H1 (cell line): ENCODE measurements around the gene DOCK6. TPM values are rescaled to one million over a fixed set of nuclear protein-coding genes. Genes with fewer than 3 reads are reported as not detected.

Experiments
- CTCF ChIA-PET: fragments of 300-600 bp; sonication (Branson Sonifier 250); formaldehyde crosslinking; loops from one replicate; lab custom pipeline; 2021; ENCODE audit not compliant: partially characterized antibody; lab: Charles Lee
- POLR2A ChIA-PET: fragments of 300-600 bp; sonication (Branson Sonifier 250); formaldehyde crosslinking; loops from one replicate; lab custom pipeline; 2021; ENCODE audit warnings: inconsistent platforms; ENCODE audit not compliant: partially characterized antibody; lab: Charles Lee
- DNase-seq, 2 experiments: peaks; one replicate each; pipeline versions ENCODE4 v3.0.0 to v3.0.0-alpha.2; 2010 to 2022; ENCODE audit warnings: low spot score in 2 of 2, low read depth in 1 of 2, mixed read lengths in 1 of 2
- FAIRE-seq: peaks from 2 replicates; lab custom pipeline; 2011; peaks lifted over from hg19 to GRCh38; lab: Jason Lieb, UNC
- H2AFZ ChIP-seq: 2 replicates; pipeline ENCODE4 v1.8.1; 2012; ENCODE audit warnings: low read length, inconsistent platforms
- H2AK5ac ChIP-seq: 2 replicates; pipeline ENCODE4 v1.6.1; 2013; ENCODE audit warnings: low read depth, low read length
- H2BK120ac ChIP-seq: replicated peaks from 2 replicates; pipeline ENCODE3; 2013; ENCODE audit warnings: low read depth, low read length, inconsistent platforms
- H2BK12ac ChIP-seq: 2 replicates; pipeline ENCODE4 v1.6.1; 2013; ENCODE audit warnings: low read depth, low read length
- H2BK15ac ChIP-seq: 2 replicates; pipeline ENCODE4 v1.6.1; 2013; ENCODE audit warnings: low read length
- H2BK20ac ChIP-seq: 2 replicates; pipeline ENCODE4 v1.6.1; 2013; ENCODE audit warnings: low read length
- H2BK5ac ChIP-seq: 2 replicates; pipeline ENCODE4 v1.6.1; 2013; ENCODE audit warnings: low read depth, low read length
- H3K14ac ChIP-seq: 2 replicates; pipeline ENCODE4 v1.6.1; 2013; ENCODE audit warnings: inconsistent platforms; ENCODE audit not compliant: insufficient read length
- H3K18ac ChIP-seq: 2 replicates; pipeline ENCODE4 v1.6.1; 2013; ENCODE audit warnings: low read length; ENCODE audit errors: extremely low read depth
- H3K23ac ChIP-seq: 2 replicates; pipeline ENCODE4 v1.6.1; 2013; ENCODE audit warnings: inconsistent platforms; ENCODE audit not compliant: insufficient read length
- H3K23me2 ChIP-seq: 2 replicates; pipeline ENCODE4 v1.6.1; 2013; ENCODE audit warnings: low read depth, low read length
- H3K27ac ChIP-seq: 2 replicates; pipeline ENCODE4 v1.6.1; 2011; ENCODE audit warnings: low read depth, low read length, inconsistent platforms
- H3K27me3 ChIP-seq, 4 experiments: replicated peaks in 1 of 4; 1 replicate in 1 of 4; 2 replicates in 3 of 4; pipeline versions ENCODE4 v1.6.1 to v1.8.1; 2011 to 2013; ENCODE audit warnings: low read length in 3 of 4, mild to moderate bottlenecking in 3 of 4, inconsistent platforms in 2 of 4, mixed read lengths in 2 of 4, moderate library complexity in 1 of 4; ENCODE audit not compliant: control insufficient read depth in 3 of 4, insufficient read depth in 3 of 4; ENCODE audit errors: extremely low read depth in 1 of 4
- H3K36me3 ChIP-seq, 4 experiments: 2 replicates each; pipeline versions ENCODE4 v1.6.1 to v1.8.1; 2011 to 2013; ENCODE audit warnings: mild to moderate bottlenecking in 4 of 4, low read length in 3 of 4, moderate library complexity in 2 of 4, control low read depth in 1 of 4, inconsistent platforms in 1 of 4; ENCODE audit not compliant: insufficient read depth in 4 of 4, control insufficient read depth in 2 of 4
- H3K4ac ChIP-seq: replicated peaks from 2 replicates; pipeline ENCODE3; 2013; ENCODE audit warnings: low read length, low read depth, mixed read lengths, inconsistent platforms; ENCODE audit not compliant: insufficient read length
- H3K4me1 ChIP-seq, 4 experiments: replicated peaks in 1 of 4; 1 replicate in 1 of 4; 2 replicates in 3 of 4; pipeline versions ENCODE4 v1.6.1 to v1.8.1; 2011 to 2013; ENCODE audit warnings: low read length in 3 of 4, inconsistent platforms in 2 of 4, mixed read lengths in 1 of 4; ENCODE audit not compliant: insufficient read depth in 4 of 4, control insufficient read depth in 3 of 4
- H3K4me2 ChIP-seq, 2 experiments: 2 replicates each; pipeline versions ENCODE4 v1.6.1 to v1.8.1; 2011 to 2013; ENCODE audit warnings: low read depth in 2 of 2, low read length in 2 of 2, control low read depth in 1 of 2, inconsistent platforms in 1 of 2, mild to moderate bottlenecking in 1 of 2; ENCODE audit not compliant: insufficient read depth in 1 of 2
- H3K4me3 ChIP-seq, 4 experiments: fragments of 200-600, 300-600 bp in 1 of 4; sonication (generic), shearing (Covaris generic), sonication (Bioruptor Twin) in 1 of 4; 2 replicates each; pipeline versions ENCODE4 v1.5.1 to v1.8.1; 2011 to 2016; ENCODE audit warnings: low read length in 4 of 4, low read depth in 3 of 4, control low read depth in 2 of 4, inconsistent platforms in 2 of 4, mild to moderate bottlenecking in 2 of 4, mixed read lengths in 1 of 4, moderate library complexity in 1 of 4; ENCODE audit not compliant: insufficient read depth in 2 of 4; ENCODE audit errors: extremely low read depth in 1 of 4
- H3K56ac ChIP-seq: replicated peaks from 2 replicates; pipeline ENCODE3; 2013; ENCODE audit warnings: low read depth, mild to moderate bottlenecking, mixed read lengths, low read length, inconsistent platforms; ENCODE audit not compliant: insufficient read length
- H3K79me1 ChIP-seq: 2 replicates; pipeline ENCODE4 v1.6.1; 2013; ENCODE audit warnings: low read depth, low read length, control low read depth
- H3K79me2 ChIP-seq, 2 experiments: 2 replicates each; pipeline versions ENCODE4 v1.6.1 to v1.8.1; 2012 to 2013; ENCODE audit warnings: low read length in 2 of 2, mild to moderate bottlenecking in 2 of 2, inconsistent platforms in 1 of 2; ENCODE audit not compliant: insufficient read depth in 2 of 2, control insufficient read depth in 1 of 2
- H3K9ac ChIP-seq, 4 experiments: replicated peaks in 1 of 4; 1 replicate in 1 of 4; 2 replicates in 3 of 4; pipeline versions ENCODE4 v1.6.1 to v1.8.1; 2011 to 2013; ENCODE audit warnings: low read depth in 3 of 4, low read length in 3 of 4, control low read depth in 2 of 4, mild to moderate bottlenecking in 2 of 4, moderate library complexity in 2 of 4, inconsistent platforms in 1 of 4; ENCODE audit errors: extremely low read depth in 1 of 4
- H3K9me3 ChIP-seq, 2 experiments: 2 replicates each; pipeline versions ENCODE4 v1.6.1 to v1.8.1; 2012 to 2013; ENCODE audit warnings: mild to moderate bottlenecking in 2 of 2, moderate library complexity in 2 of 2, control low read depth in 1 of 2, inconsistent platforms in 1 of 2, low read depth in 1 of 2, low read length in 1 of 2, mixed read lengths in 1 of 2; ENCODE audit not compliant: insufficient read depth in 2 of 2
- H4K20me1 ChIP-seq, 2 experiments: replicated peaks in 1 of 2; 2 replicates each; pipeline versions ENCODE3 to v1.8.1; 2011 to 2013; ENCODE audit warnings: inconsistent platforms in 2 of 2, low read length in 2 of 2, mild to moderate bottlenecking in 1 of 2; ENCODE audit not compliant: insufficient read depth in 2 of 2, control insufficient read depth in 1 of 2
- H4K5ac ChIP-seq: 2 replicates; pipeline ENCODE4 v1.6.1; 2013; ENCODE audit warnings: low read length, low read depth, mixed read lengths, inconsistent platforms; ENCODE audit not compliant: insufficient read length
- H4K8ac ChIP-seq: 2 replicates; pipeline ENCODE4 v1.8.0; 2013; ENCODE audit warnings: mild to moderate bottlenecking, moderate library complexity, low read length, inconsistent platforms; ENCODE audit not compliant: insufficient read depth; ENCODE audit errors: extremely low read depth
- H4K91ac ChIP-seq: replicated peaks from 2 replicates; pipeline ENCODE3; 2013; ENCODE audit warnings: low read length, mixed read lengths, inconsistent platforms; ENCODE audit not compliant: insufficient read length
- BRCA1 ChIP-seq: IDR thresholded peaks from 2 replicates; pipeline ENCODE4 v1.6.1; 2012; ENCODE audit warnings: low read depth, low read length, improper control_type of control experiment
- CHD1 ChIP-seq: IDR thresholded peaks from 2 replicates; pipeline ENCODE4 v1.6.1; 2012; ENCODE audit warnings: low read depth, low read length, improper control_type of control experiment
- CHD2 ChIP-seq: IDR thresholded peaks from 2 replicates; pipeline ENCODE4 v1.6.1; 2012; ENCODE audit warnings: low read length, improper control_type of control experiment
- CTBP2 ChIP-seq: IDR thresholded peaks from 2 replicates; pipeline ENCODE4 v1.7.0; 2011; ENCODE audit warnings: borderline replicate concordance, mild to moderate bottlenecking, moderate library complexity, mixed read lengths, low read length; ENCODE audit not compliant: insufficient read depth, insufficient read length
- NANOG ChIP-seq: IDR thresholded peaks from 2 replicates; pipeline ENCODE4 v1.6.1; 2011; ENCODE audit warnings: low read length, low read depth, mild to moderate bottlenecking, inconsistent platforms; ENCODE audit not compliant: insufficient read depth, poor library complexity, severe bottlenecking
- RFX5 ChIP-seq: IDR thresholded peaks from 2 replicates; pipeline ENCODE4 v1.6.1; 2011; ENCODE audit warnings: low read depth, low read length, improper control_type of control experiment, borderline replicate concordance
- RXRA ChIP-seq: IDR thresholded peaks from 2 replicates; pipeline ENCODE4 v1.6.1; 2011; ENCODE audit warnings: low read depth, mild to moderate bottlenecking, low read length, moderate library complexity; ENCODE audit not compliant: insufficient read depth
- SIRT6 ChIP-seq: IDR thresholded peaks from one replicate; pipeline ENCODE4 v1.7.1; 2012; ENCODE audit warnings: low read length, inconsistent platforms
- WGBS, 2 experiments: shearing (Covaris generic) in 1 of 2; methylation state at CpG; one replicate each; pipeline versions ENCODE4 v1.1.6 to v1.1.7; 2013 to 2015; ENCODE audit warnings: low lambda C conversion rate in 2 of 2, mixed read lengths in 2 of 2, inconsistent platforms in 1 of 2, low coverage in 1 of 2, missing lambda C conversion rate in 1 of 2; ENCODE audit not compliant: insufficient replicate concordance in 2 of 2, insufficient coverage in 1 of 2, insufficient read length in 1 of 2; ENCODE audit errors: extremely low coverage in 1 of 2, missing lambda C conversion rate in 1 of 2; 5-methylcytosine and 5-hydroxymethylcytosine counted together
- polyA plus RNA-seq, 7 experiments: library from polyadenylated mRNA; depleted of rRNA in 3 of 7; stranded (reverse) in 5 of 7; unstranded in 2 of 7; fragments of >200 nt in 5 of 7; fragments of 200-250 nt in 2 of 7; gene quantifications; 1 replicate in 5 of 7; 2 replicates in 1 of 7; 4 replicates in 1 of 7; pipeline versions ENCODE4 v1.2.1 to v1.2.3, GENCODE V29; 2011 to 2013; ENCODE audit warnings: missing spikeins in 2 of 7, mixed read lengths in 2 of 7
- total RNA-seq: library from RNA; stranded (reverse); fragmentation: NEBNext Ultra II Directional; extraction: Animal tissue kit (Norgen Biotek cat#: 25700); gene quantifications from 2 replicates; pipeline ENCODE4 v1.2.1, GENCODE V29; 2021

Gene DOCK6
- total and polyA plus RNA-seq, 2 of the 8 experiments (the other 6 are each of a cell fraction or from before 2014, with no cell fraction given) = 25.5 to 54.7 TPM

DNA sequence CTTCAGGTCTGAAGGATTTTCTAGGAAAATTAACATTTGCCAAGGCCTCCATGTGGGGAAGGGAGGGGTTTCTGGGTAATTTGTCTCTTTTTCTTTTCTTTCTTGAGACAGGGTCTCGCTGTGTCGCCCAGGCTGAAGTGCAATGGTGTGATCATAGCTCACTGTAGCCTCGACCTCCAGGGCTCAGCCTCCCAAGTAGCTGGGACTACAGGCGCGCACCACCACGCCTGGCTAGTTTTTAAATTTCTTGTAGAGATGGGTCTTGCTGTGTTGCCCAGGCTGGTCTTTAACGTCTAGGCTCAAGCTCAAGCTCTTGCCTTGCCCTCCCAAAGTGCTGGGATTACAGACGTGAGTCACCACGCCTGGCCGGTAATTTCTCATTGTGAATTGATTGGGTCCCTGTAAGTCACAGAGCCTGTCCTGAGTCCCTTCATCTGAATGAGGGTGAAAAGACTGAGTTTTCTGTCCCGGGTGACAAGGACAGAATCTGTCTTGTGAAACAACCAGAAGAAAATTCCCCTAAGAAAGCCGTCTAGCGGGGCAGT lies 96.8 kb downstream of the DOCK6 start:
- Histone ChIP-seq H3K4me2 (no peak overlapping the region), H3K36me3 (peaks cover 0 to 10% (median 8%) of the 10 kb centered on the region in 4 experiments; a peak in 7 of 8 replicates)
- CTCF ChIA-PET = interaction anchor here (1.0 to 1.4 kb wide), 3 partner anchors 9 to 41 kb away, joined by 3 to 5 read pairs (median 4); partner anchors contain the start of gene SPC24
- no peak for TF ChIP-seq RXRA
- TF ChIP-seq CHD1 = no peak
- no peak for TF ChIP-seq CTBP2
- TF ChIP-seq RFX5 = no peak
- no peak for TF ChIP-seq CHD2
- TF ChIP-seq NANOG = no peak
- no peak for TF ChIP-seq BRCA1
- TF ChIP-seq SIRT6 = no peak
- TF ChIP-seq, all 59 proteins: peak for 0
- peaks cover 0 to 3% of the 10 kb centered on the region in 2 experiments for H4K20me1 ChIP-seq
- FAIRE-seq = no peak
- no peaks in the 10 kb centered on the region for H3K23me2 ChIP-seq
- POLR2A ChIA-PET = interaction anchor here (1.3 kb wide), 1 partner anchor 39 kb away, joined by 4 read pairs; no protein-coding TSS in a partner anchor
- no peak overlapping the region for H2AK5ac ChIP-seq
- H2AFZ ChIP-seq = no peak overlapping the region
- H2BK120ac ChIP-seq = no peak overlapping the region
- no peak overlapping the region for H2BK15ac ChIP-seq
- no peak overlapping the region for H3K4me3 ChIP-seq
- no peak overlapping the region for H2BK12ac ChIP-seq
- H4K8ac ChIP-seq = no peak overlapping the region
- no peak overlapping the region for H2BK5ac ChIP-seq
- no peak overlapping the region for H3K56ac ChIP-seq
- H3K4me1 ChIP-seq = no peaks in the 10 kb centered on the region
- H3K27ac ChIP-seq = no peak overlapping the region
- H4K5ac ChIP-seq = no peak overlapping the region
- no peak overlapping the region for H2BK20ac ChIP-seq
- no peaks in the 10 kb centered on the region for H3K79me2 ChIP-seq
- DNase-seq = no peak
- H3K14ac ChIP-seq = no peak overlapping the region
- no peak overlapping the region for H4K91ac ChIP-seq
- H3K23ac ChIP-seq = no peak overlapping the region
- WGBS, 2 experiments = 92% methylated on average over 13 of the region's 13 CpGs; no CpG with 5 or more reads in 1 of the 2 experiments
- no peak overlapping the region for H3K18ac ChIP-seq
- H3K9me3 ChIP-seq = no peaks in the 10 kb centered on the region
- no peak overlapping the region for H3K4ac ChIP-seq
- H3K27me3 ChIP-seq = no peaks in the 10 kb centered on the region
- H3K9ac ChIP-seq = no peak overlapping the region
- no peaks in the 10 kb centered on the region for H3K79me1 ChIP-seq
